ENCODE measurements around the gene IGSF11. TPM values are rescaled to one million over a fixed set of nuclear protein-coding genes. Genes with fewer than 3 reads are reported as not detected.

IGSF11 gene
- total and polyA plus RNA-seq, 9 of the 15 experiments (the other 6 are each of a cell fraction or from before 2014, with no cell fraction given): 1.2 to 2.8 (median 1.7) TPM

DNA sequence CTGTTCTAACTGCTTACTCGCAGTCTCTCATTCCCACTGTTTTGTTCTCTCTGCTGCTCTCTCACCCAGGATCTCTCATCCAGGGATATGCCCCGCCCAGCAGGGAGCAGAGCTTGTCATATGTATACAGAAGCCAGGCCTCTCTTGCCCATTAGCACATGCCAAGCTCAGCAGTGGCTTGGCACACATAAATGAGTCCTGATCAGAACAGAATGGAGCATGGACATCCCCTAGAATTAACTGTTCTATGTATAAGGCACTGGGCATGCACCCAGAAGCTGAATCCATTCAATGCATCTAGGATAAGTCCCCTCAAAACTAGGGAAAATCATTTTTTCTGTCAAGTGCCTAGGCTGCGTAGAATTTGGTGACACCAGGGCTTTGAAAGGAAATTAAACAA, 61.6 kb downstream of the IGSF11 start:
- FAIRE-seq: no peak
- H4K20me1 ChIP-seq (replicated peaks; ENCODE audit: control insufficient read depth, insufficient read depth, low read length): no peaks in the 10 kb centered on the region
- no peak for DNase-seq (ENCODE audit: extremely low read depth in 1 of 4, low spot score in 3 of 4)
- in situ Hi-C loops (cut with MboI) (no loop called here), intact Hi-C loops (cut with micrococcal nuclease) (no loop called here)
- BruUV-seq (replicated peaks): no TSS peak
- ChIA-PET POLR2A (no interaction called here), CTCF (ENCODE audit: low intra/inter-chr PET ratio) (no interaction called here)
- H3K79me2 ChIP-seq (ENCODE audit: control insufficient read depth, insufficient read depth, low read length): no peaks in the 10 kb centered on the region
- no peak overlapping the region for H3K27ac ChIP-seq (ENCODE audit: extremely low read depth, low read depth, low read length)
- no peak overlapping the region for H2AFZ ChIP-seq (ENCODE audit: low read depth, low read length)
- ATAC-seq: no peak
- no peak overlapping the region for H3K9ac ChIP-seq (ENCODE audit: insufficient read depth in 1 of 2, low read depth in 2 of 2, low read length in 2 of 2)
- no peaks in the 10 kb centered on the region for H3K4me1 ChIP-seq (replicated peaks in 1 of 2; ENCODE audit: control insufficient read depth in 2 of 2, insufficient read depth in 2 of 2, low read length in 2 of 2)
- H3K4me3 ChIP-seq: no peak overlapping the region
- TF ChIP-seq AFF4 (CRISPR knock-in tag; IDR thresholded peaks at IDR 0.05): no peak
- no peak for TF ChIP-seq ZC3H4 (CRISPR knock-in tag; IDR thresholded peaks at IDR 0.05; ENCODE audit: borderline replicate concordance)
- no peak for TF ChIP-seq KAT2B (IDR thresholded peaks at IDR 0.05; ENCODE audit: low read depth, low read length)
- TF ChIP-seq ATF2 (CRISPR knock-in tag; IDR thresholded peaks at IDR 0.05): no peak
- TF ChIP-seq ATF6 (CRISPR knock-in tag; IDR thresholded peaks at IDR 0.05): no peak
- TF ChIP-seq KLF16 (IDR thresholded peaks at IDR 0.05): no peak
- no peak for TF ChIP-seq CEBPB (tag; IDR thresholded peaks at IDR 0.05)
- no peak for TF ChIP-seq HSF4 (CRISPR knock-in tag; IDR thresholded peaks at IDR 0.05; ENCODE audit: borderline replicate concordance)
- 59% methylated on average over 3 of the region's 3 CpGs for WGBS (ENCODE audit: insufficient coverage, low coverage, missing lambda C conversion rate)
- no peaks in the 10 kb centered on the region for H3K36me3 ChIP-seq (ENCODE audit: control insufficient read depth, insufficient read depth, low read length)
- H3K9me3 ChIP-seq (replicated peaks; ENCODE audit: control insufficient read depth, insufficient read depth, low read depth, low read length): no peaks in the 10 kb centered on the region
- no peaks in the 10 kb centered on the region for H3K27me3 ChIP-seq (ENCODE audit: control insufficient read depth in 2 of 2, insufficient read depth in 2 of 2, low read length in 2 of 2)
- no peaks in the 10 kb centered on the region for H3K9me1 ChIP-seq (ENCODE audit: control insufficient read depth, insufficient read depth, low read length)
- H3K4me2 ChIP-seq (ENCODE audit: insufficient read depth, low read length): no peak overlapping the region
